Mesodermal cell (in vitro differentiated cells): Measurements from ENCODE around the gene STON1.
A peak's percentile ranks its signal among the peaks of the same experiment; 100 is the strongest.
"Not testable (repeated sequence)": the region's sequence is repeated elsewhere in the genome, so short reads cannot be mapped to it uniquely, and the experiment has no call there.

Experiments used
- H3K27ac ChIP-seq: 2 replicates; pipeline ENCODE4 v1.7.0; 2013; ENCODE audit warnings: mild to moderate bottlenecking, low read depth, low read length, moderate library complexity; ENCODE audit not compliant: severe bottlenecking
- H3K36me3 ChIP-seq: 2 replicates; pipeline ENCODE4 v1.7.1; 2013; ENCODE audit warnings: mild to moderate bottlenecking, low read length, moderate library complexity; ENCODE audit not compliant: control insufficient read depth, insufficient read depth
- H3K4me1 ChIP-seq: one replicate; pipeline ENCODE4 v1.7.1; 2013; ENCODE audit warnings: mild to moderate bottlenecking, low read length; ENCODE audit not compliant: insufficient read depth, control insufficient read depth, poor library complexity, severe bottlenecking
- H3K4me3 ChIP-seq: 2 replicates; pipeline ENCODE4 v1.7.0; 2013; ENCODE audit warnings: low read length, control low read depth, mild to moderate bottlenecking; ENCODE audit not compliant: insufficient read depth, poor library complexity, severe bottlenecking; ENCODE audit errors: extremely low read depth
- H3K9me3 ChIP-seq: 2 replicates; pipeline ENCODE4 v1.7.1; 2013; ENCODE audit warnings: mild to moderate bottlenecking, low read length, moderate library complexity; ENCODE audit not compliant: control insufficient read depth
- WGBS, 2 experiments: methylation state at CpG; one replicate each; pipeline ENCODE4 v1.1.5; 2013; ENCODE audit warnings: missing lambda C conversion rate in 2 of 2; ENCODE audit not compliant: insufficient coverage in 2 of 2; 5-methylcytosine and 5-hydroxymethylcytosine counted together

The STON1 gene

GRCh38 chr2:48508461-48509124 is 21.4 kb upstream of the STON1 start:
- 13 to 33% methylated on average over 3 of the region's 5 CpGs for WGBS, 2 experiments
- H3K36me3 ChIP-seq, result peaks cover 22% of the 10 kb centered on the region
- no peak overlapping the region for H3K4me3 ChIP-seq
- no peaks in the 10 kb centered on the region for H3K9me3 ChIP-seq
- H3K27ac ChIP-seq, result peak overlapping the region; percentile 97
- peaks cover 41% of the 10 kb centered on the region for H3K4me1 ChIP-seq

DNA sequence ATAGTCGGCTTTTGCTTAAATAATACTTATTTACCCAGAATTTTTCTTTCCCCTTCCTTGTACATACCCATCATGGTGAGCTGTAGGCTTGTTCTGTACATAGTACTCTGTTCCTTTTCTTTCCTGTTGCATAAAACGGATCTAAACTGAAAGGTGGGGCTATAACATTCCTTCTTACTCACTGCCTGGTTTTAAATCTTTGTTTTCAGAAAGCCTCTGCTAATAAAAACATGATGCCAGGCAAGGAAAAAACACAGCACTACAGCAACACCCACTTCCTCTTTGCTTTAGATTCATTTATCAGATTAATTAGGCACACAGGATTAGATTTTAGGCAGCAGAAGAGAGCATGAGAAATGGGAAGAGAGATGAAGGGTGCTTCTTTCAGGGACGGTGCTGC is 19.6 kb upstream of the STON1 start:
- 70 to 100% methylated on average over 1 of the region's 3 CpGs for WGBS, 2 experiments

GRCh38 chr2:48511849-48512470 is 18.0 kb upstream of the STON1 start:
- H3K36me3 ChIP-seq, result peaks cover 28% of the 10 kb centered on the region
- H3K27ac ChIP-seq, result no peak overlapping the region
- H3K9me3 ChIP-seq, result no peaks in the 10 kb centered on the region
- H3K4me3 ChIP-seq, result no peak overlapping the region
- peaks cover 30% of the 10 kb centered on the region for H3K4me1 ChIP-seq
- WGBS, 2 experiments, result 100% methylated on average over 2 of the region's 3 CpGs

More for the DNA sequence above, 19.6 kb upstream of the STON1 start:
- Histone ChIP-seq H3K36me3 (peaks cover 27% of the 10 kb centered on the region), H3K4me1 (peaks cover 38% of the 10 kb centered on the region), H3K9me3 (no peaks in the 10 kb centered on the region), H3K27ac (no peak overlapping the region), H3K4me3 (no peak overlapping the region)

DNA sequence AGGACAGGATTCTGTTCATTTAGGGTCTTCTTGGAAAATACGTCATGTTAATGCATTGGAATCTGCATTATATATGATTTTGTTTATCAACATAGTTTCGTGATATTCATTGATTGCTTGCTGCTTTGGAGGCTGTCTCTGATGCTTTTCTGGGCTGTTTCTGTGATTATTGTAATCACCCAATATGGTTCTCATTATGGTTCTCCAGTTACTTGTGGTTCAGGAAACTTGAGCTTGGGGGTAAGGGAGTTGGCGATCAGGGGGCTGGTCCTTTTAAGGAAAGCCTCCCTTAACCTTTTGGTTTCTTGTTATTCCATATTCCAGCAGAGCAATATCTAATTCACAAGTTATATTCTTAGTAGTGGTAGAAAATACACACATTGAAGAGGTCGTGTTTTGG is 17.4 kb upstream of the STON1 start:
- H3K4me3 ChIP-seq, result no peak overlapping the region
- H3K9me3 ChIP-seq, result no peaks in the 10 kb centered on the region
- H3K36me3 ChIP-seq, result peaks cover 24% of the 10 kb centered on the region
- no peak overlapping the region for H3K27ac ChIP-seq
- WGBS, 2 experiments, result 71 to 93% methylated on average over 2 of the region's 4 CpGs
- peaks cover 24% of the 10 kb centered on the region for H3K4me1 ChIP-seq

DNA sequence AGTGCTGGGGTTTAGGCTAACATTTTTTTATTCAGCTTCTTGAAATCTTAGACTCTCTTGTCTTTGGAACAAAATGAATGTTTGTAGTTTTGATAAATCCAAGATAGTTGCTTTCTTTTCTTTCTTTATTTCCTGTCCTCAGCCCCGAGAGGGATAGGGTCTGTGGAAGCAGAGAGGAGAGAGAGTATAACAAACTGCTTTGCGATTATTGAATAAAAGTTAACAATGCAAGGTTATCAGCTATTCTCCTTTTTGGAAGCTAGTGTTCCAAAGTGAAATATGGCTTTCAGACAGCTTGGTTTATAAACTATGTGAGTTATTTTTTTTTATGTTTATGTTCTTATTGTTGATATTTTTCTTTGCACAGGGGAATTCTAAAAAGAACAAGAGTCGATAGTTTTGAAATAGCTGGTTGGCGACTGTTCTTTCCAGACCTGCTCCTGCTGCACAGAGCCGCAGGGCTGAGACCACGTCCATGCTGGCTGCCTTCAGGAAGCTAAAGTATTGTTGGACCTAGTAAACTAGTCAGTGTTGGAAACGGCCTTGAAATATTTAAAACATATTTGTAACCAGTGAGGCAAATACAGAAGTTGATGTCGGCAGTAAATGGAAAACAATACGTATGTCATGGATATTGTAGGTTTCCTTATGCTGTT is 15.5 kb upstream of the STON1 start:
- 90 to 93% methylated on average over 6 of the region's 9 CpGs for WGBS, 2 experiments
- Histone ChIP-seq H3K9me3 (no peaks in the 10 kb centered on the region), H3K4me3 (no peak overlapping the region), H3K4me1 (peaks cover 13% of the 10 kb centered on the region), H3K27ac (no peak overlapping the region), H3K36me3 (peaks cover 36% of the 10 kb centered on the region)

DNA sequence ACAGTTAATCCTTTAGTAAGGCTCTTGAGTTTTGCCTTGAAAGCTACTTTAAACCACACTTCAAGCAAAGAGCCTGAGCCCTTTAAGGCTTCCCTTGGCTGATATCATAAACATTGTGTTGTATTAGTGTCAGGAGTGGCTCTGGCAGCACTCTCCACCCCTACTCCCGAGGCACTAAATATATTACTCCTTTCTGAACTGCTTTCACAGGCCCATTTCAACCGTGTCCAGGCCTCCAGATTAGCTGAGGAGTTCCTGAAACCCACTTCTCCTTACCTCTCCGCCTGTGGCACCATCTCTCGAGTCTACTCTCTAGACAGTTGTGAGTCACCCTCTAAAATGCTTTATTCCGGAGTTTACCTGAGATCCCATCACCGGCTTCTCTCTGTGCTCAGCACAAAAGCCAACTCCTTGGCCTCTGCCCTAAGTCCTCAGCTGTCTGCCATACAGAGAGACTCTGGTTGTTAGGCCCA is 14.4 kb upstream of the STON1 start:
- peaks cover 36% of the 10 kb centered on the region for H3K36me3 ChIP-seq
- peaks cover 2% of the 10 kb centered on the region for H3K4me1 ChIP-seq
- H3K9me3 ChIP-seq, result no peaks in the 10 kb centered on the region
- WGBS, 2 experiments, result 94% methylated on average over 5 to 6 of the region's 6 CpGs
- H3K4me3 ChIP-seq, result no peak overlapping the region
- peak overlapping the region; percentile 25 for H3K27ac ChIP-seq

DNA sequence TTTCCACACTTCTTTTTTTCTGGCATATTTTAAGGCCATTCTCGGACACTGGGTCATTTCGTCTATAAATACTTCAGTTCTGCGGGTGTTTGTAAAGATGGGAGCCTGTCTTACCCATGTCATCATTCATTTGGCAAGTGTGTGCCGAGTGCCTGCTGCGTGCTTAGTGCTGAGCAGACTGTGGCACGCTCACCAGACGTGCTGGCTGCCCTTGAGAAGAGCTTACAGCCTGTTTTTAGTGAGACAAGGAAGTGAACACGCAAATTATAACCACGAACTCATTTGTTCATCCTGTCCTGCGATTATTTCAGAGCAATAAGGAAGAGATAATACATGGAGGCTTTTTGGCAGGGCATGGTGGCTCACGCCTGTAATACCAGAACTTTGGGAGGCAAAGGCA is 10.4 kb upstream of the STON1 start:
- 92 to 99% methylated on average over 10 to 11 of the region's 11 CpGs for WGBS, 2 experiments
- no peak overlapping the region for H3K27ac ChIP-seq
- no peaks in the 10 kb centered on the region for H3K9me3 ChIP-seq
- no peaks in the 10 kb centered on the region for H3K4me1 ChIP-seq
- no peak overlapping the region for H3K4me3 ChIP-seq
- H3K36me3 ChIP-seq, result peaks cover 21% of the 10 kb centered on the region

DNA sequence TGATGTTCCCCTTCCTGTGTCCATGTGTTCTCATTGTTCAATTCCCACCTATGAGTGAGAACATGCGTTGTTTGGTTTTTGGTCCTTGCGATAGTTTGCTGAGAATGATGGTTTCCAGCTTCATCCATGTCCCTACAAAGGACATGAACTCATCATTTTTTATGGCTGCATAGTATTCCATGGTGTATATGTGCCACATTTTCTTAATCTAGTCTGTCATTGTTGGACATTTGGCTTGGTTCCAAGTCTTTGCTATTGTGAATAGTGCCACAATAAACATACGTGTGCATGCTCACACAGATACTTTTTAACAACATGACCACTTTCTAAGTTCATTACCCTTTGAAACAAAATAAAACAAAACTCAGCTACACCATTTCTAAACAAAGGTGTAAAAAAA is 5.2 kb upstream of the STON1 start:
- H3K4me3 ChIP-seq, H3K9me3 ChIP-seq, H3K27ac ChIP-seq, H3K4me1 ChIP-seq, H3K36me3 ChIP-seq: not testable (repeated sequence)
- WGBS, 2 experiments, result 100% methylated on average over 1 of the region's 3 CpGs; no CpG with 5 or more reads in 1 of the 2 experiments

DNA sequence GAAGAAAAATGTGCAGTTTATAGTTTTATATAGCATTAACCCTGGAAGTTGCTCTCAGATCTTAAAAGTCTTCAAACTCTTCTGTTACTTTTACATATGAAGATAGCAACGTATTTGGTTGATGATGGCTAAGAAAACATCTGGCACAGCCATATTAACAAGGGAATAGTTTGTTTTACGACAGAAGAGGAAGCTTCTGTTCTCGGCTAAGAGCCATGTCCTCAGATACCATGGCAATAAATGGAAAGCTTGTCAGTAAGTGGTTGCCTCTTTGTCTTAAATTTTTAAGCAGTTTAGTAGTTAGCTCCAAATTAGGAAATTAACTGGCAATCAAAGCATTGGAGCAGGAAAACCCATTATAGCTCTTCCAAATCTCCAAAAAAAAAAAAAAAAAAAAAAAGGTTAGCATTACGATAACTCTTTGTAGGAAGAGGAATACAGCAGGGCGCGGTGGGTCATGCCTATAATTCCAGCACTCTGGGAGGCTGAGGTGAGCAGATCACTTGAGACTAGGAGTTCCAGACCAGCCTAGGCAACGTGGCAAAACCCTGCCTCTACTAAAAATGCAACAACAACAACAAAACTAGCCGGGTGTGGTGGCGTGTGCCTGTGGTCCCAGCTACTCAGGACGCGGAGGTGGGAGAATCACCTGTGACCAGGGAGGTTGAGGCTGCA is 4.5 kb upstream of the STON1 start:
- Histone ChIP-seq H3K4me1 (peaks cover 8% of the 10 kb centered on the region), H3K36me3 (peaks cover 3% of the 10 kb centered on the region), H3K9me3 (no peaks in the 10 kb centered on the region), H3K4me3 (no peak overlapping the region), H3K27ac (no peak overlapping the region)
- 90 to 91% methylated on average over 5 to 7 of the region's 11 CpGs for WGBS, 2 experiments

DNA sequence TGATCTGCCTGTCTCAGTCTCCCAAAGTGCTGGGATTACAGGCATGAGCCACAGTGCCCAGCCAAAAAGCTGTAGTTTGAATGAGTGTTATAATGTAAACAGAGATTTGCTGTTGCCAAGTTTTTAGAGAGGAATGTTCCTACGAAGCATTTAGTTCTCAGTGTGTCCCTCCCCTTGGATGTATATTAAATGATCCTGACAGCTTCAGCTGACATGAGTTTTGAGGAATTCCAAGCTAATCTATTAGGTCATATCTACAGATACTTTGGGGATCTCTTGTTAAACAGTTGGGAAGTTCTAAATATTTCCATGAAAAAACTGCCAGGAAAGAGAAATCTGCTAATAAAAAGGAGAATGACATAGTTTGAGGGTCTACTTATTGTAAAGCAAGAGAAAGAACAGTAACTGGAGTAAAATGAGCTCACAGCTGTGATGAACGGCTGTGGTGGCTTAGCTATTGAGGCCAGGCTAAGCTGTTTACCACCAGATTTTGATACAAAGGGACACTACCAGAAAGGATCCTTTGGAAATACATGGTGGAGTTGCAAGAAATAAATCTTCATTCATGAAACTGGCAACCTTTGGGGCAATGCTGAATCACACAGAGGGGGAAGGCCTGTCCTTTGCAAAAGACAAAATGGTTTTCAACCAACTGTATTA is 2.6 kb upstream of the STON1 start:
- Histone ChIP-seq H3K4me1 (peaks cover 12% of the 10 kb centered on the region), H3K4me3 (no peak overlapping the region), H3K36me3 (no peaks in the 10 kb centered on the region), H3K27ac (peak overlapping the region; percentile 57), H3K9me3 (no peaks in the 10 kb centered on the region)
- 66 to 86% methylated on average over 1 to 2 of the region's 2 CpGs for WGBS, 2 experiments
